ENCODE data around the gene WDFY3. TPM values are rescaled to one million over a fixed set of nuclear protein-coding genes. Genes with fewer than 3 reads are reported as not detected.

WDFY3 gene
- total and polyA plus RNA-seq, 2 experiments from 2014 or later = 8.0 to 89.0 TPM

GRCh38 chr4:84814094-84814750, 152.3 kb downstream of the WDFY3 start (continued):
- TF ChIP-seq, protein P1, sequence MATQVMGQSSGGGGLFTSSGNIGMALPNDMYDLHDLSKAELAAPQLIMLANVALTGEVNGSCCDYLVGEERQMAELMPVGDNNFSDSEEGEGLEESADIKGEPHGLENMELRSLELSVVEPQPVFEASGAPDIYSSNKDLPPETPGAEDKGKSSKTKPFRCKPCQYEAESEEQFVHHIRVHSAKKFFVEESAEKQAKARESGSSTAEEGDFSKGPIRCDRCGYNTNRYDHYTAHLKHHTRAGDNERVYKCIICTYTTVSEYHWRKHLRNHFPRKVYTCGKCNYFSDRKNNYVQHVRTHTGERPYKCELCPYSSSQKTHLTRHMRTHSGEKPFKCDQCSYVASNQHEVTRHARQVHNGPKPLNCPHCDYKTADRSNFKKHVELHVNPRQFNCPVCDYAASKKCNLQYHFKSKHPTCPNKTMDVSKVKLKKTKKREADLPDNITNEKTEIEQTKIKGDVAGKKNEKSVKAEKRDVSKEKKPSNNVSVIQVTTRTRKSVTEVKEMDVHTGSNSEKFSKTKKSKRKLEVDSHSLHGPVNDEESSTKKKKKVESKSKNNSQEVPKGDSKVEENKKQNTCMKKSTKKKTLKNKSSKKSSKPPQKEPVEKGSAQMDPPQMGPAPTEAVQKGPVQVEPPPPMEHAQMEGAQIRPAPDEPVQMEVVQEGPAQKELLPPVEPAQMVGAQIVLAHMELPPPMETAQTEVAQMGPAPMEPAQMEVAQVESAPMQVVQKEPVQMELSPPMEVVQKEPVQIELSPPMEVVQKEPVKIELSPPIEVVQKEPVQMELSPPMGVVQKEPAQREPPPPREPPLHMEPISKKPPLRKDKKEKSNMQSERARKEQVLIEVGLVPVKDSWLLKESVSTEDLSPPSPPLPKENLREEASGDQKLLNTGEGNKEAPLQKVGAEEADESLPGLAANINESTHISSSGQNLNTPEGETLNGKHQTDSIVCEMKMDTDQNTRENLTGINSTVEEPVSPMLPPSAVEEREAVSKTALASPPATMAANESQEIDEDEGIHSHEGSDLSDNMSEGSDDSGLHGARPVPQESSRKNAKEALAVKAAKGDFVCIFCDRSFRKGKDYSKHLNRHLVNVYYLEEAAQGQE (IDR thresholded peaks at IDR 0.05; ENCODE audit: unreplicated experiment) = no peak
- TF ChIP-seq ETS1 (IDR thresholded peaks at IDR 0.05) (no peak), STAT1 (IDR thresholded peaks at IDR 0.05; ENCODE audit: unreplicated experiment) (no peak), JUNB (IDR thresholded peaks at IDR 0.05; ENCODE audit: unreplicated experiment) (no peak)

DNA sequence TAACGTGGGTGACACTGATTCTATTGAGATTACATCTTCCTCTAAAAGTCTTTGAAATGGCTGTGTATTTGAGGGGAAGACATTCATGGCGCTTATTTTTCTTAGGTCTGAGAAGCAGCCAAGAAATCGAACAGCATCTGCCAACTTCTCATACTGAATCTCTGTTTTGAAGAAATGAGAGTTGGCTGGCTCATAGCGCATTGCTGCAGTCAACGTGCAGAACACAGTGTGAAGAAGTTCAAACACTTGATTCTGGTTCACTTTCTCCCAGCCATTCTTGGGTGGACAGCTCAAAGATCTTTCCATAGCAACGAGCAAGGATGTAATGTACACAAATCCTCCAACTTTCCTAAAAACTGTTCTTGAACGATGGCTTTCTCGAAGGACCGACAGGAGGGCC, 156.5 kb downstream of the WDFY3 start:
- H3K4me1 ChIP-seq (ENCODE audit: insufficient read depth) = no peaks in the 10 kb centered on the region
- no peak overlapping the region for H2AFZ ChIP-seq
- no peak for ATAC-seq
- no peak overlapping the region for H3K27ac Mint-ChIP-seq
- no peak overlapping the region for H3K4me3 Mint-ChIP-seq
- H3K27ac ChIP-seq (ENCODE audit: low read depth) = no peak overlapping the region
- no peak overlapping the region for H3K4me3 ChIP-seq
- H3F3A ChIP-seq (replicated peaks; ENCODE audit: low read depth) = no peaks in the 10 kb centered on the region
- DNase-seq (ENCODE audit: low spot score) = no peak
- no peaks in the 10 kb centered on the region for H3K9me3 Mint-ChIP-seq
- H3K27me3 Mint-ChIP-seq (ENCODE audit: insufficient read depth, low read depth, poor library complexity) = no peaks in the 10 kb centered on the region
- peaks cover 14% of the 10 kb centered on the region; the same call in 2 of the 3 replicates for H3K36me3 Mint-ChIP-seq (ENCODE audit: low read depth)
- no peaks in the 10 kb centered on the region for H3K79me2 ChIP-seq (replicated peaks; ENCODE audit: insufficient read depth)
- H3K9me2 ChIP-seq (ENCODE audit: insufficient read depth) = no peaks in the 10 kb centered on the region
- no peaks in the 10 kb centered on the region; the same call in 1 of the 2 replicates for H4K20me1 ChIP-seq (replicated peaks; ENCODE audit: insufficient read depth)
- H3K36me3 ChIP-seq (ENCODE audit: insufficient read depth) = 0 out of 2 replicates have a peak, but pooled peaks cover 4% of the 10 kb centered on the region
- peaks cover 2% of the 10 kb centered on the region; the same call in 2 of the 3 replicates for H3K4me1 Mint-ChIP-seq
- H3K27me3 ChIP-seq (ENCODE audit: insufficient read depth) = no peaks in the 10 kb centered on the region
- H3K4me2 ChIP-seq = no peak overlapping the region
- TF ChIP-seq EZH2 (IDR thresholded peaks at IDR 0.05; ENCODE audit: low read depth, unreplicated experiment) = no peak
- TF ChIP-seq POLR2AphosphoS5 (IDR thresholded peaks at IDR 0.05; ENCODE audit: low read depth) = no peak
- TF ChIP-seq ZNF331 (CRISPR knock-in tag; IDR thresholded peaks at IDR 0.05; ENCODE audit: low read depth) = no peak
- TF ChIP-seq STAT1 (IDR thresholded peaks at IDR 0.05; ENCODE audit: unreplicated experiment) = no peak
- no peak for TF ChIP-seq ZNF462 (CRISPR knock-in tag; IDR thresholded peaks at IDR 0.05)
- no peak for TF ChIP-seq CREB1 (CRISPR knock-in tag; IDR thresholded peaks at IDR 0.05; ENCODE audit: low read depth)
- TF ChIP-seq ETS1 (IDR thresholded peaks at IDR 0.05) = no peak
- no peak for TF ChIP-seq CTCF (conservative IDR thresholded peaks at IDR 0.05; ENCODE audit: low read depth in 2 of 2)
